K562 (cell line): Measurements from ENCODE around the gene HIPK2. TPM values are rescaled to one million over a fixed set of nuclear protein-coding genes. Genes with fewer than 3 reads are reported as not detected.
A peak's percentile ranks its signal among the peaks of the same experiment; 100 is the strongest.

Source experiments
- ATAC-seq: fragments of 200-7000 bp; cut with Tn5 transposase; 3 replicates; pipeline ENCODE4 v1.9.1; 2020; ENCODE audit warnings: moderate library complexity
- BruUV-seq: library from RNA; stranded (reverse); fragments of 400-500 nt; replicated peaks from 2 replicates; lab custom pipeline; 2021; lab: Mats Ljungman, UMichigan
- CTCF ChIA-PET: fragments of 300-600 bp; formaldehyde crosslinking; extraction: SDS; loops from one replicate; lab custom pipeline; 2021; ENCODE audit warnings: low intra/inter-chr PET ratio; lab: Yijun Ruan, JAX
- POLR2A ChIA-PET: fragments of 300-600, 350-650 bp; sonication (Branson Sonifier 250); formaldehyde crosslinking; extraction: SDS; loops from one replicate; lab custom pipeline; 2021; ENCODE audit warnings: antibody characterized with exemption, inconsistent platforms; lab: Yijun Ruan, JAX
- DNase-seq, 4 experiments: peaks; one replicate each; pipeline versions ENCODE4 v3.0.0 to v3.0.0-alpha.2; 2011 to 2018; ENCODE audit warnings: low spot score in 3 of 4, mixed read lengths in 3 of 4; ENCODE audit errors: extremely low read depth in 1 of 4
- FAIRE-seq: peaks from 2 replicates; lab custom pipeline; 2011; peaks lifted over from hg19 to GRCh38; lab: Jason Lieb, UNC
- H2AFZ ChIP-seq: 2 replicates; pipeline ENCODE4 v1.6.0; 2011; ENCODE audit warnings: low read depth, low read length, control low read depth, inconsistent platforms
- H3K27ac ChIP-seq: fragments of 200-600 bp; 3 replicates; pipeline ENCODE4 v1.8.0; 2011; ENCODE audit warnings: low read depth, mild to moderate bottlenecking, control low read depth, inconsistent platforms, low read length, moderate library complexity, mixed read lengths; ENCODE audit errors: extremely low read depth
- H3K27me3 ChIP-seq, 2 experiments: fragments of 300-600 bp in 1 of 2; 2 replicates in 1 of 2; 3 replicates in 1 of 2; pipeline versions ENCODE4 v1.6.0 to v1.8.0; 2011; ENCODE audit warnings: inconsistent platforms in 2 of 2, low read length in 2 of 2, mild to moderate bottlenecking in 1 of 2, mixed read lengths in 1 of 2, moderate library complexity in 1 of 2; ENCODE audit not compliant: control insufficient read depth in 2 of 2, insufficient read depth in 2 of 2
- H3K36me3 ChIP-seq: fragments of 300-600 bp; 3 replicates; pipeline ENCODE4 v1.8.0; 2011; ENCODE audit warnings: mild to moderate bottlenecking, low read length, inconsistent platforms; ENCODE audit not compliant: control insufficient read depth, insufficient read depth
- H3K4me1 ChIP-seq, 2 experiments: fragments of 200-600 bp in 1 of 2; replicated peaks in 1 of 2; 2 replicates in 1 of 2; 3 replicates in 1 of 2; pipeline versions ENCODE4 v1.5.1 to v1.8.0; 2011; ENCODE audit warnings: inconsistent platforms in 2 of 2, low read length in 2 of 2, mild to moderate bottlenecking in 1 of 2, mixed read lengths in 1 of 2, moderate library complexity in 1 of 2; ENCODE audit not compliant: control insufficient read depth in 2 of 2, insufficient read depth in 2 of 2
- H3K4me2 ChIP-seq: 2 replicates; pipeline ENCODE4 v1.6.1; 2011; ENCODE audit warnings: low read length, control low read depth, inconsistent platforms, mixed read lengths; ENCODE audit not compliant: insufficient read depth
- H3K4me3 ChIP-seq: fragments of 200-600 bp; sonication (generic), shearing (Covaris generic); 2 replicates; pipeline ENCODE4 v1.5.1; 2016; ENCODE audit warnings: control low read depth, inconsistent platforms
- H3K79me2 ChIP-seq: fragments of 200-600 bp; 3 replicates; pipeline ENCODE4 v1.8.0; 2011; ENCODE audit warnings: low read length, inconsistent platforms; ENCODE audit not compliant: control insufficient read depth, insufficient read depth
- H3K9ac ChIP-seq, 2 experiments: 2 replicates each; pipeline versions ENCODE4 v1.6.0 to v1.6.1; 2011; ENCODE audit warnings: low read depth in 2 of 2, low read length in 2 of 2, control low read depth in 1 of 2, inconsistent platforms in 1 of 2, mild to moderate bottlenecking in 1 of 2, mixed read lengths in 1 of 2; ENCODE audit not compliant: insufficient read depth in 1 of 2
- H3K9me1 ChIP-seq: one replicate; pipeline ENCODE4 v1.6.0; 2011; ENCODE audit warnings: inconsistent platforms, mild to moderate bottlenecking, low read length, moderate library complexity; ENCODE audit not compliant: control insufficient read depth, insufficient read depth
- H3K9me3 ChIP-seq: replicated peaks from 2 replicates; pipeline ENCODE4 v1.5.1; 2011; ENCODE audit warnings: low read depth, low read length, inconsistent platforms; ENCODE audit not compliant: control insufficient read depth, insufficient read depth
- H4K20me1 ChIP-seq: replicated peaks from 2 replicates; pipeline ENCODE4 v1.6.1; 2011; ENCODE audit warnings: low read length, inconsistent platforms, mixed read lengths; ENCODE audit not compliant: control insufficient read depth, insufficient read depth
- ATF1 ChIP-seq, 2 experiments: fragments of 450-650 bp in 1 of 2; IDR thresholded peaks; 2 replicates each; pipeline ENCODE4 v1.6.1; 2016; ENCODE audit warnings: missing compliant biosample characterization in 1 of 2, missing genetic modification characterization in 1 of 2
- CAMTA2 ChIP-seq: fragments of 250-450 bp; sonication (Bioruptor Pico); conservative IDR thresholded peaks from 2 replicates; pipeline ENCODE4 v1.5.1; 2022
- CCNT2 ChIP-seq: IDR thresholded peaks from 2 replicates; pipeline ENCODE4 v1.6.1; 2011; ENCODE audit warnings: borderline replicate concordance, low read depth, mild to moderate bottlenecking, moderate library complexity, mixed read lengths, low read length; ENCODE audit not compliant: insufficient read length; ENCODE audit errors: extremely low read depth
- CSDE1 ChIP-seq, 2 experiments: fragments of 450-650 bp; IDR thresholded peaks; 2 replicates each; pipeline ENCODE4 v1.6.1; 2016; ENCODE audit warnings: mild to moderate bottlenecking in 1 of 2
- EP400 ChIP-seq: fragments of 450-650 bp; IDR thresholded peaks from 2 replicates; pipeline ENCODE4 v1.6.1; 2017; ENCODE audit warnings: antibody characterized with exemption, mild to moderate bottlenecking, moderate library complexity
- JUND ChIP-seq, 2 experiments: IDR thresholded peaks; 2 replicates in 1 of 2; 3 replicates in 1 of 2; pipeline ENCODE4 v1.6.1; 2011; ENCODE audit warnings: borderline replicate concordance in 2 of 2, low read depth in 2 of 2, low read length in 2 of 2, improper control_type of control experiment in 1 of 2, missing biosample characterization in 1 of 2, missing genetic modification characterization in 1 of 2, missing genetic modification reagents in 1 of 2
- MTA1 ChIP-seq: fragments of 450-650 bp; IDR thresholded peaks from 2 replicates; pipeline ENCODE4 v1.6.1; 2017; ENCODE audit warnings: borderline replicate concordance
- SAFB ChIP-seq: fragments of 200-400 bp; formaldehyde crosslinking; IDR thresholded peaks from 2 replicates; pipeline ENCODE4 v1.6.1; 2017; ENCODE audit warnings: low read depth, low read length, borderline replicate concordance
- SRSF3 ChIP-seq: fragments of 200-400 bp; formaldehyde crosslinking; IDR thresholded peaks from 2 replicates; pipeline ENCODE4 v1.6.1; 2016; ENCODE audit warnings: mild to moderate bottlenecking, low read length, moderate library complexity; ENCODE audit not compliant: insufficient read depth
- TBP ChIP-seq: optimal IDR thresholded peaks from 2 replicates; pipeline ENCODE3; 2011; ENCODE audit warnings: low read depth, low read length, improper control_type of control experiment
- ZBTB7A ChIP-seq: IDR thresholded peaks from 2 replicates; pipeline ENCODE4 v1.6.1; 2011; ENCODE audit warnings: low read depth, mild to moderate bottlenecking, low read length, moderate library complexity, borderline replicate concordance; ENCODE audit not compliant: control insufficient read depth
- ZNF12 ChIP-seq: sonication (generic); formaldehyde crosslinking; IDR thresholded peaks from 2 replicates; pipeline ENCODE4 v1.4.0; 2020; ENCODE audit warnings: mild to moderate bottlenecking, missing genetic modification reagents
- WGBS: fragments of 100-300 bp; shearing (Covaris generic); methylation state at CpG from one replicate; pipeline ENCODE4 v1.1.6; 2016; ENCODE audit warnings: low coverage, mixed read lengths; ENCODE audit not compliant: insufficient coverage; ENCODE audit errors: missing lambda C conversion rate; 5-methylcytosine and 5-hydroxymethylcytosine counted together
- in situ Hi-C: fragments of 300-500 bp; cut with MboI; formaldehyde crosslinking; loops from 4 replicates; pipeline ENCODE4 v1.15.0; 2018; ENCODE audit warnings: inconsistent platforms, mixed read lengths
- intact Hi-C: fragments of 100-400 bp; cut with micrococcal nuclease; formaldehyde crosslinking; loops from 2 replicates; pipeline ENCODE4 v1.14.2; 2022
- polyA plus RNA-seq, 8 experiments: library from polyadenylated mRNA; depleted of rRNA in 4 of 8; stranded (reverse) in 5 of 8; unstranded in 3 of 8; fragments of >200 nt; fragmentation: Nextera tagmentation in 2 of 8; fragmentation: Illumina TruSeq in 1 of 8; extraction: Ambion mirVana in 2 of 8; extraction: Trizol in 1 of 8; gene quantifications; 2 replicates each; pipeline versions ENCODE4 v1.2.1 to v1.2.3, GENCODE V29; 2011 to 2014; ENCODE audit warnings: inconsistent platforms in 1 of 8, missing spikeins in 1 of 8
- total RNA-seq, 7 experiments: library from RNA; depleted of rRNA in 6 of 7; stranded (reverse); fragments of >200 nt in 6 of 7; fragmentation: Illumina TruSeq in 2 of 7; extraction: Trizol in 2 of 7; gene quantifications; 2 replicates each; pipeline versions ENCODE4 v1.2.1 to v1.2.3, GENCODE V29; 2011 to 2021; ENCODE audit warnings: low replicate concordance in 1 of 7
- TF ChIP-seq, protein P1 (sequence below): sonication (generic); formaldehyde crosslinking; IDR thresholded peaks from 2 replicates; pipeline ENCODE4 v1.8.1; 2022; ENCODE audit warnings: missing genetic modification reagents
- TF ChIP-seq, protein P2 (sequence below), 2 experiments: IDR thresholded peaks in 1 of 2; conservative IDR thresholded peaks in 1 of 2; 2 replicates each; pipeline ENCODE4 v1.6.1; 2016; ENCODE audit warnings: low read depth in 2 of 2, mild to moderate bottlenecking in 1 of 2, missing compliant biosample characterization in 1 of 2, missing genetic modification characterization in 1 of 2, moderate library complexity in 1 of 2
- TF ChIP-seq, protein P3 (sequence below): sonication (generic); formaldehyde crosslinking; IDR thresholded peaks from 2 replicates; pipeline ENCODE4 v1.8.0; 2022; ENCODE audit warnings: missing genetic modification reagents, mild to moderate bottlenecking, borderline replicate concordance

HIPK2 gene
- total and polyA plus RNA-seq, 9 of the 15 experiments (the other 6 are each of a cell fraction or from before 2014, with no cell fraction given): 0.69 to 19.8 (median 5.1) TPM

DNA sequence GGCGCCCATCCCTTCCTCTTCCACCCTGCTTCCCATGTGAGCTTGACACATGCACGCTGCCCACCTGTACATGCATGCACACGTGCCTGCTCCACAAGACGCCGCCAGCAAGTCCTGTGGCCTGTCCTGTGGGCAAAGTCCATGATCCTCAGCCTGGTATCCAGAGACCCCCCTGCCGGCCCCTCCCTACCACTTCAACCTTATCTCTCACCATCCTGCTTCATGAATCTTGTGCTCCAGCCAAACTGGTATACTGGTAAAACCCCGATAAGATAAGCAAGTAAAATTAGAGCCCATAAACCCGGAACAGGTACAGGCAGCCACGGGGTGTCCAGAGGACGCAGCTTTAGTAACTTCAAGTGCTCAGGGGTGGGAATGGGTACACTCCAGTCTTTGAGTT lies 39.5 kb upstream of the HIPK2 start:
- Histone ChIP-seq H3K4me3 (no peak overlapping the region), H3K9me3 (no peaks in the 10 kb centered on the region; the same call in none of the 2 replicates), H3K79me2 (no peaks in the 10 kb centered on the region), H2AFZ (no peak overlapping the region), H3K9ac (no peak overlapping the region), H3K4me1 (peaks cover 4 to 5% of the 10 kb centered on the region in 2 experiments; a peak in 3 of 5 replicates), H3K9me1 (no peaks in the 10 kb centered on the region), H3K36me3 (no peaks in the 10 kb centered on the region), H3K4me2 (no peak overlapping the region), H3K27ac (no peak overlapping the region), H4K20me1 (no peaks in the 10 kb centered on the region), H3K27me3 (peaks cover 23 to 55% of the 10 kb centered on the region in 2 experiments)
- 3% methylated on average over 10 of the region's 10 CpGs for WGBS
- DNase-seq: peak in 3 of 4 experiments; percentile 31 to 67 (median 59)
- peak; percentile 26 for FAIRE-seq
- in situ Hi-C loops (no loop called here), intact Hi-C loops (no loop called here)
- ATAC-seq: peak; percentile 36; the same call in 2 of the 3 replicates
- POLR2A ChIA-PET: interaction anchor here (0.5 to 1.2 kb wide), 4 partner anchors 13 to 510 kb away, joined by 3 to 4 read pairs (median 3); no protein-coding TSS in a partner anchor
- BruUV-seq: no TSS peak
- CTCF ChIA-PET: no interaction called here
- TF ChIP-seq ATF1 (CRISPR knock-in tag; IDR thresholded peaks at IDR 0.05) (no peak), ATF1 (tag; IDR thresholded peaks at IDR 0.05) (no peak), CSDE1 (IDR thresholded peaks at IDR 0.05) (no peak), CAMTA2 (CRISPR knock-in tag) (no peak), SAFB (no peak), MTA1 (no peak), ZBTB7A (no peak), JUND (IDR thresholded peaks at IDR 0.05; ENCODE audit: borderline replicate concordance, low read depth, low read length) (no peak), JUND (tag; IDR thresholded peaks at IDR 0.05; ENCODE audit: borderline replicate concordance, low read depth, low read length) (no peak), CCNT2 (peak; percentile 46), EP400 (no peak), TBP (no peak), SRSF3 (no peak), ZNF12 (CRISPR knock-in tag) (no peak)
- TF ChIP-seq, protein P1, sequence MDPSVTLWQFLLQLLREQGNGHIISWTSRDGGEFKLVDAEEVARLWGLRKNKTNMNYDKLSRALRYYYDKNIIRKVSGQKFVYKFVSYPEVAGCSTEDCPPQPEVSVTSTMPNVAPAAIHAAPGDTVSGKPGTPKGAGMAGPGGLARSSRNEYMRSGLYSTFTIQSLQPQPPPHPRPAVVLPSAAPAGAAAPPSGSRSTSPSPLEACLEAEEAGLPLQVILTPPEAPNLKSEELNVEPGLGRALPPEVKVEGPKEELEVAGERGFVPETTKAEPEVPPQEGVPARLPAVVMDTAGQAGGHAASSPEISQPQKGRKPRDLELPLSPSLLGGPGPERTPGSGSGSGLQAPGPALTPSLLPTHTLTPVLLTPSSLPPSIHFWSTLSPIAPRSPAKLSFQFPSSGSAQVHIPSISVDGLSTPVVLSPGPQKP: no peak
- TF ChIP-seq, protein P2, sequence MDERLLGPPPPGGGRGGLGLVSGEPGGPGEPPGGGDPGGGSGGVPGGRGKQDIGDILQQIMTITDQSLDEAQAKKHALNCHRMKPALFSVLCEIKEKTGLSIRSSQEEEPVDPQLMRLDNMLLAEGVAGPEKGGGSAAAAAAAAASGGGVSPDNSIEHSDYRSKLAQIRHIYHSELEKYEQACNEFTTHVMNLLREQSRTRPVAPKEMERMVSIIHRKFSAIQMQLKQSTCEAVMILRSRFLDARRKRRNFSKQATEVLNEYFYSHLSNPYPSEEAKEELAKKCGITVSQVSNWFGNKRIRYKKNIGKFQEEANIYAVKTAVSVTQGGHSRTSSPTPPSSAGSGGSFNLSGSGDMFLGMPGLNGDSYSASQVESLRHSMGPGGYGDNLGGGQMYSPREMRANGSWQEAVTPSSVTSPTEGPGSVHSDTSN (CRISPR knock-in tag; IDR thresholded peaks at IDR 0.05; ENCODE audit: low read depth): no peak
- TF ChIP-seq, protein P2 (tag; conservative IDR thresholded peaks at IDR 0.05; ENCODE audit: low read depth): no peak; the same call in 1 of the 2 replicates
- TF ChIP-seq, protein P3, sequence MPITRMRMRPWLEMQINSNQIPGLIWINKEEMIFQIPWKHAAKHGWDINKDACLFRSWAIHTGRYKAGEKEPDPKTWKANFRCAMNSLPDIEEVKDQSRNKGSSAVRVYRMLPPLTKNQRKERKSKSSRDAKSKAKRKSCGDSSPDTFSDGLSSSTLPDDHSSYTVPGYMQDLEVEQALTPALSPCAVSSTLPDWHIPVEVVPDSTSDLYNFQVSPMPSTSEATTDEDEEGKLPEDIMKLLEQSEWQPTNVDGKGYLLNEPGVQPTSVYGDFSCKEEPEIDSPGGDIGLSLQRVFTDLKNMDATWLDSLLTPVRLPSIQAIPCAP (CRISPR knock-in tag): no peak
